Measurements from ENCODE around the gene KPNA3.

Gene KPNA3

DNA sequence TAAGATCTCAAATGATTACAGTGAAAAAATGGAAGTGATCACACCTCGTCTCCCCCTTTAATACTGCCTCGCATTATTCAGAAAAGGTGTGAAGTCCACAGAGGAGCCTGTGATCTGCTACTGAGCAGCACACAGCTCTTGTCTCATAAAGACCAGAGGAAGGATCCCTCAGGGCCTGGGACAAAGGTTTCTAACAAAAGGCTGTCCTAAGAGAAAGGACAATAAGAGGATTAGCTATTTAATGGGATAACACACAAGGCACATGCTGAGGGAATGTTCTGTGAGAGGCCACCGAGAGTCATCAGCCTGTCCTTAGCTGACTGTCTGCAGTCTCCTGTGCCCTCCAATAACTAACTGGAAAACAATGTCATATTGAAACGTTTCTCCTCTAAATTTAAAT, 127.9 kb downstream of the KPNA3 start:
- Histone ChIP-seq H3K9me3 (ENCODE audit: control insufficient read depth in 5 of 5, low read length in 5 of 5) (no peaks in the 10 kb centered on the region), H3K4me3 (ENCODE audit: low read depth in 1 of 5, low read length in 5 of 5) (no peak overlapping the region), H3K9ac (ENCODE audit: low read length in 5 of 5) (no peak overlapping the region), H3K27ac (ENCODE audit: low read depth, low read length) (no peak overlapping the region), H3K27me3 (ENCODE audit: control insufficient read depth in 5 of 5, insufficient read depth in 4 of 5, low read length in 5 of 5) (no peaks in the 10 kb centered on the region), H3K36me3 (ENCODE audit: control insufficient read depth in 5 of 5, insufficient read depth in 5 of 5, low read length in 5 of 5) (peaks cover 0 to 39% (median 8%) of the 10 kb centered on the region in 5 donors), H3K4me1 (ENCODE audit: control insufficient read depth in 5 of 5, insufficient read depth in 5 of 5, low read length in 5 of 5) (no peaks in the 10 kb centered on the region)

- Histone ChIP-seq H3K4me3 (ENCODE audit: low read depth in 1 of 5, low read length in 5 of 5) (no peak overlapping the region), H3K4me1 (ENCODE audit: control insufficient read depth in 5 of 5, insufficient read depth in 5 of 5, low read length in 5 of 5) (peaks cover 0 to 4% (median under 1%) of the 10 kb centered on the region in 5 donors), H3K27ac (ENCODE audit: low read depth, low read length) (no peak overlapping the region), H3K27me3 (ENCODE audit: control insufficient read depth in 5 of 5, insufficient read depth in 4 of 5, low read length in 5 of 5) (no peaks in the 10 kb centered on the region), H3K9ac (ENCODE audit: low read length in 5 of 5) (no peak overlapping the region), H3K9me3 (ENCODE audit: control insufficient read depth in 5 of 5, low read length in 5 of 5) (no peaks in the 10 kb centered on the region), H3K36me3 (ENCODE audit: control insufficient read depth in 5 of 5, insufficient read depth in 5 of 5, low read length in 5 of 5) (peaks cover 0 to 13% (median 0%) of the 10 kb centered on the region in 5 donors)
Observed at GRCh38 chr13:49657241-49657641, 135.2 kb downstream of the KPNA3 start.

DNA sequence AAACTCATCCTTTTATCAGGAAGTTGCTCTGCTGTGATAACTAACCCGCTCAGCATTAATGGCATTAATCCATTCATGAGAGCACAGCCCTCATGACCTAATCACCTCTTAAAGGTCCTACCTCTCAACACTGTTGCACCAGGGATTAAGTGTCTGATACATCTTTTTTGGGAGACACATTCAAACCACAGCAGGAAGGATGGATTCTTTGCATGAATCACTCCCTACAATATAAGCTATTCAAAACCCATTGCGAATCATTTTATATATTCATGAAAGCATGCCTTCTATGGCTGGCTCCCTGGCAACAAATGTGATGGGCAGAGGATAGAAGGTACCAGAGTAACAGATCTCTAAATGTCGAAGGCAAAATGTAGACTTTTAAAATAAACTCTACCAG, 136.6 kb downstream of the KPNA3 start:
- H3K27me3 ChIP-seq (ENCODE audit: control insufficient read depth in 5 of 5, insufficient read depth in 4 of 5, low read length in 5 of 5), result no peaks in the 10 kb centered on the region
- H3K27ac ChIP-seq (ENCODE audit: low read depth, low read length), result no peak overlapping the region
- peaks cover 0 to 7% (median 2%) of the 10 kb centered on the region in 5 donors for H3K4me1 ChIP-seq (ENCODE audit: control insufficient read depth in 5 of 5, insufficient read depth in 5 of 5, low read length in 5 of 5)
- peaks cover 0 to 5% (median 0%) of the 10 kb centered on the region in 5 donors for H3K36me3 ChIP-seq (ENCODE audit: control insufficient read depth in 5 of 5, insufficient read depth in 5 of 5, low read length in 5 of 5)
- H3K4me3 ChIP-seq (ENCODE audit: low read depth in 1 of 5, low read length in 5 of 5), result no peak overlapping the region
- no peaks in the 10 kb centered on the region for H3K9me3 ChIP-seq (ENCODE audit: control insufficient read depth in 5 of 5, low read length in 5 of 5)
- no peak overlapping the region for H3K9ac ChIP-seq (ENCODE audit: low read length in 5 of 5)

DNA sequence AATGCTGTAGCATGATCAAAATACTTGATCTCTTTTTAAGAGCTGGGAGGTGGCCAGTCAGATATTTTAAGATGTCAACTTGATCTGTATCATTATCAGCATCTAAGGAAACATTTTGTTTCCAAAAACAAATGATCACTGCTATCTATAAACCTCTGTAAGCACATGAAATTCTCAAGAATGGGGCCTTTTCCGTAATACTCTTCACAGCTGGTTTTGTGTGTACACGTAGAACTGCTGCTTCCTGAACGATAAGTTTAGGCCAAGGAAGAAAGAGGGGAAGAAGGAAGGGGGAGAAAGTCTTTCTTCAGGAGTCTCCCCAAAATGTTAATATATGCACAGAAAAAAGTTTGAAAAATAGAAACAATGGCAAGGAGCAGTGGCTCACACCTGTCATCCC, 138.5 kb downstream of the KPNA3 start:
- Histone ChIP-seq H3K9me3 (ENCODE audit: control insufficient read depth in 5 of 5, low read length in 5 of 5) (no peaks in the 10 kb centered on the region), H3K4me1 (ENCODE audit: control insufficient read depth in 5 of 5, insufficient read depth in 5 of 5, low read length in 5 of 5) (peaks cover 0 to 7% (median 2%) of the 10 kb centered on the region in 5 donors), H3K27ac (ENCODE audit: low read depth, low read length) (no peak overlapping the region), H3K9ac (ENCODE audit: low read length in 5 of 5) (no peak overlapping the region), H3K4me3 (ENCODE audit: low read depth in 1 of 5, low read length in 5 of 5) (no peak overlapping the region), H3K27me3 (ENCODE audit: control insufficient read depth in 5 of 5, insufficient read depth in 4 of 5, low read length in 5 of 5) (no peaks in the 10 kb centered on the region), H3K36me3 (ENCODE audit: control insufficient read depth in 5 of 5, insufficient read depth in 5 of 5, low read length in 5 of 5) (no peaks in the 10 kb centered on the region)

- Histone ChIP-seq H3K9ac (ENCODE audit: low read length in 5 of 5) (no peak overlapping the region), H3K4me1 (ENCODE audit: control insufficient read depth in 5 of 5, insufficient read depth in 5 of 5, low read length in 5 of 5) (peaks cover 0 to 7% (median 2%) of the 10 kb centered on the region in 5 donors), H3K4me3 (ENCODE audit: low read depth in 1 of 5, low read length in 5 of 5) (no peak overlapping the region), H3K27me3 (ENCODE audit: control insufficient read depth in 5 of 5, insufficient read depth in 4 of 5, low read length in 5 of 5) (no peaks in the 10 kb centered on the region), H3K27ac (ENCODE audit: low read depth, low read length) (no peak overlapping the region), H3K9me3 (ENCODE audit: control insufficient read depth in 5 of 5, low read length in 5 of 5) (no peaks in the 10 kb centered on the region), H3K36me3 (ENCODE audit: control insufficient read depth in 5 of 5, insufficient read depth in 5 of 5, low read length in 5 of 5) (no peaks in the 10 kb centered on the region)
Observed at GRCh38 chr13:49653478-49653877, 139.0 kb downstream of the KPNA3 start.

GRCh38 chr13:49652355-49653305, 139.9 kb downstream of the KPNA3 start:
- H3K9ac ChIP-seq (ENCODE audit: low read length in 5 of 5), result no peak overlapping the region
- H3K36me3 ChIP-seq (ENCODE audit: control insufficient read depth in 5 of 5, insufficient read depth in 5 of 5, low read length in 5 of 5), result no peaks in the 10 kb centered on the region
- H3K9me3 ChIP-seq (ENCODE audit: control insufficient read depth in 5 of 5, low read length in 5 of 5), result no peaks in the 10 kb centered on the region
- no peak overlapping the region for H3K27ac ChIP-seq (ENCODE audit: low read depth, low read length)
- H3K4me1 ChIP-seq (ENCODE audit: control insufficient read depth in 5 of 5, insufficient read depth in 5 of 5, low read length in 5 of 5), result peaks cover 0 to 7% (median 2%) of the 10 kb centered on the region in 5 donors
- no peaks in the 10 kb centered on the region for H3K27me3 ChIP-seq (ENCODE audit: control insufficient read depth in 5 of 5, insufficient read depth in 4 of 5, low read length in 5 of 5)
- H3K4me3 ChIP-seq (ENCODE audit: low read depth in 1 of 5, low read length in 5 of 5), result no peak overlapping the region

DNA sequence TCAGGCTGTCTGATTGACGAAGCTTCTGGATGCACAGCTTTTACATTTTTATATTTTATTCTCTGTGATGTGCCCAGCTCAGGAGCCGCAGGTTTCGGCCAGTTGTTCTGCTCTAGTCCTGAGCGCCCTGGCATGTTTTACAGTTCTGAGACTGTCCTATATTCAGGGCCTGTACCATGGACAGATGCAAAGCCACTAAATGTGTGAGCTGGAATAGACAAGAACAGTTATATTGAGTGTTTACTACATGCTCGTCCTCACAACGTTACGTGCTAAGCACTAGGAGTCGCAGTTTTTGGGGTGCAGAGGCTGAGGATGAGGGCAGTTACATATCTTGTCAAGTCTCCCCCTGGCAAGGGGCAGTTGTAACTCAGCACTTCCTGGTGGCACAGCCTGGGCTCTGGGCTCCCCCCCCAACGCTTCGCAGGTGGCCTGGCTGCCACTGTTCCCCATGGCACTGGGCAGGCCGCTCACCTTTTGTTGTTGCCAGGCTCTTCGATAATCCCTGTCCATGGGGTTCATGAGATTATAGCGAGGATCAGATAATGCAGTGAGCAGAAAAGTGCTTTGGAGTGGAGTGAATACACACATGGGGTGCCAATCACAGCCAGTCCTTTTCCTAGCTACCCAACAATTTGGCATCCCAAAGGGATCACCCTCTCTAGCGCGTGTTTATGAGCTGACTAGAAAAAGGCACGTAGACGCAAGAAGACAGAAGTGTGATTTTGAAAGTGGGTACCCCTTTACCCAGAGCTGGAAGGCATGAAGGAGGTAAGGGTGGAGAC, 140.7 kb downstream of the KPNA3 start:
- H3K27ac ChIP-seq (ENCODE audit: low read depth, low read length), result no peak overlapping the region

DNA sequence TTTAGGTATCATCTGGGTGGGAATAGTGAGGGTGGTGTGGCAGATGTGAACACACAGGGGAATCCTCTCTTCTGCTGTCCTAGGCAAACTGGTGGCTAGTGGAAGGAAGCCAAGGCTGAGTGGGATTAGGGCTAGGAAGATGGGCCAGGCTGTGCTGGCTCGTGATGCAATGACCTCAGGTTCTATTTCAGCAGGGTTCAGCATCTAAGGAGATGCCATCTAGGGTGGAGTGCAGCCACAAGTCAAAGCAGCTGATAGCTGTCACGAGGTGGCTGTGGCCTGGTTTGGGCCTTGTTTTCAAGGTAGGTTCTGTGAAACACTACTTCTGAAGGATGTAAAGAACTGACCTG, 142.5 kb downstream of the KPNA3 start:
- Histone ChIP-seq H3K36me3 (ENCODE audit: control insufficient read depth in 5 of 5, insufficient read depth in 5 of 5, low read length in 5 of 5) (no peaks in the 10 kb centered on the region), H3K9me3 (ENCODE audit: control insufficient read depth in 5 of 5, low read length in 5 of 5) (no peaks in the 10 kb centered on the region), H3K27ac (ENCODE audit: low read depth, low read length) (no peak overlapping the region), H3K4me1 (ENCODE audit: control insufficient read depth in 5 of 5, insufficient read depth in 5 of 5, low read length in 5 of 5) (peaks cover 0 to 7% (median 2%) of the 10 kb centered on the region in 5 donors), H3K9ac (ENCODE audit: low read length in 5 of 5) (no peak overlapping the region), H3K4me3 (ENCODE audit: low read depth in 1 of 5, low read length in 5 of 5) (no peak overlapping the region), H3K27me3 (ENCODE audit: control insufficient read depth in 5 of 5, insufficient read depth in 4 of 5, low read length in 5 of 5) (no peaks in the 10 kb centered on the region)

More for the DNA sequence above, 140.7 kb downstream of the KPNA3 start:
- Histone ChIP-seq H3K36me3 (ENCODE audit: control insufficient read depth in 5 of 5, insufficient read depth in 5 of 5, low read length in 5 of 5) (no peaks in the 10 kb centered on the region), H3K9ac (ENCODE audit: low read length in 5 of 5) (no peak overlapping the region), H3K9me3 (ENCODE audit: control insufficient read depth in 5 of 5, low read length in 5 of 5) (no peaks in the 10 kb centered on the region), H3K27me3 (ENCODE audit: control insufficient read depth in 5 of 5, insufficient read depth in 4 of 5, low read length in 5 of 5) (no peaks in the 10 kb centered on the region), H3K4me1 (ENCODE audit: control insufficient read depth in 5 of 5, insufficient read depth in 5 of 5, low read length in 5 of 5) (peaks cover 0 to 7% (median 2%) of the 10 kb centered on the region in 5 donors), H3K4me3 (ENCODE audit: low read depth in 1 of 5, low read length in 5 of 5) (no peak overlapping the region)

All from subcutaneous abdominal adipose tissue (tissue), 5 donors.